Liver (tissue), 3 donors: ENCODE measurements around the gene NLGN1.

Experiments used
- ATF3 ChIP-seq: IDR thresholded peaks from 2 replicates; pipeline ENCODE4 v1.6.1; 2016; ENCODE audit warnings: antibody characterized with exemption
- HNF4A ChIP-seq, 2 donors: conservative IDR thresholded peaks; 2 replicates each; pipeline ENCODE4 v1.6.1; 2016; ENCODE audit warnings: antibody characterized with exemption in 2 of 2, mild to moderate bottlenecking in 2 of 2
- JUND ChIP-seq, 2 donors: IDR thresholded peaks; 2 replicates each; pipeline ENCODE4 v1.6.1; 2016; ENCODE audit warnings: antibody characterized with exemption in 2 of 2
- MAX ChIP-seq: IDR thresholded peaks from 2 replicates; pipeline ENCODE4 v1.6.1; 2016; ENCODE audit warnings: antibody characterized with exemption
- RAD21 ChIP-seq, 2 donors: IDR thresholded peaks; 2 replicates each; pipeline ENCODE4 v1.6.1; 2016; ENCODE audit warnings: antibody characterized with exemption in 2 of 2, mild to moderate bottlenecking in 2 of 2
- TAF1 ChIP-seq: conservative IDR thresholded peaks from 2 replicates; pipeline ENCODE4 v1.6.1; 2016; ENCODE audit warnings: antibody characterized with exemption, mild to moderate bottlenecking
- TF ChIP-seq, protein P1 (sequence below): fragments of 150-350 bp; IDR thresholded peaks from 2 replicates; pipeline ENCODE4 v1.5.1; 2017; ENCODE audit warnings: improper control_type of control experiment, low read depth, low read length; ENCODE audit not compliant: missing input control
- donor health status: healthy.
- donor health status: healthy.

DNA sequence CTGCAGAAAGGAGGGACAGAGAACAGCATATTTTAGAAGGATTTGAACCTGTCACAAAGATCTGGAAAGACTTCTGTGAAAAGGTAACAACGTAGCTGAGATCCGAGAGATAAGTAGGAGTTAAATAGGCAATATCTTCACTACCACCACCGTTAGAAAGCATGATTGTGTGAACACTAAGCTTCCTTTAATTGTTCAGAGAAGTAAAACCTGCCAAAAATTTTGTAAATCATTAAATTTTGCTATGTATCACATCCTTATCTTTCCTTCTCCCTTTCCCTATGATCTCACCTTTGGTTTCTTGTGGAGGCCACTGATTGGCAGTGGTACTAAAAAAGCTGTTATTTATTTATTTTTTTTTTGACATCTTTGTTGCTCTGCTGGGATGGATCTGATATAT is 346.9 kb downstream of the NLGN1 start:
- TF ChIP-seq, protein P1, sequence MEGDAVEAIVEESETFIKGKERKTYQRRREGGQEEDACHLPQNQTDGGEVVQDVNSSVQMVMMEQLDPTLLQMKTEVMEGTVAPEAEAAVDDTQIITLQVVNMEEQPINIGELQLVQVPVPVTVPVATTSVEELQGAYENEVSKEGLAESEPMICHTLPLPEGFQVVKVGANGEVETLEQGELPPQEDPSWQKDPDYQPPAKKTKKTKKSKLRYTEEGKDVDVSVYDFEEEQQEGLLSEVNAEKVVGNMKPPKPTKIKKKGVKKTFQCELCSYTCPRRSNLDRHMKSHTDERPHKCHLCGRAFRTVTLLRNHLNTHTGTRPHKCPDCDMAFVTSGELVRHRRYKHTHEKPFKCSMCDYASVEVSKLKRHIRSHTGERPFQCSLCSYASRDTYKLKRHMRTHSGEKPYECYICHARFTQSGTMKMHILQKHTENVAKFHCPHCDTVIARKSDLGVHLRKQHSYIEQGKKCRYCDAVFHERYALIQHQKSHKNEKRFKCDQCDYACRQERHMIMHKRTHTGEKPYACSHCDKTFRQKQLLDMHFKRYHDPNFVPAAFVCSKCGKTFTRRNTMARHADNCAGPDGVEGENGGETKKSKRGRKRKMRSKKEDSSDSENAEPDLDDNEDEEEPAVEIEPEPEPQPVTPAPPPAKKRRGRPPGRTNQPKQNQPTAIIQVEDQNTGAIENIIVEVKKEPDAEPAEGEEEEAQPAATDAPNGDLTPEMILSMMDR: no peak
- TF ChIP-seq MAX: no peak
- TF ChIP-seq TAF1: no peak
- TF ChIP-seq RAD21 (IDR thresholded peaks at IDR 0.05): no peak
- TF ChIP-seq JUND (IDR thresholded peaks at IDR 0.05): no peak
- TF ChIP-seq ATF3: no peak
- no peak for TF ChIP-seq HNF4A (conservative IDR thresholded peaks at IDR 0.05)
